Suprapubic skin (tissue), 2 donors: ENCODE data around the gene POLE.
"Not testable (repeated sequence)": the region's sequence is repeated elsewhere in the genome, so short reads cannot be mapped to it uniquely, and the experiment has no call there.

ENCODE experiments used
- EP300 ChIP-seq: sonication (generic); formaldehyde crosslinking; IDR thresholded peaks from one replicate; pipeline ENCODE4 v1.6.1; 2017; ENCODE audit warnings: antibody characterized with exemption
- POLR2A ChIP-seq, 2 donors: fragments of 450-650 bp; IDR thresholded peaks; one replicate each; pipeline ENCODE4 v1.6.1; 2017; ENCODE audit warnings: antibody characterized with exemption in 2 of 2, mild to moderate bottlenecking in 2 of 2, moderate library complexity in 2 of 2

- TF ChIP-seq EP300; POLR2A (IDR thresholded peaks at IDR 0.05): not testable (repeated sequence)
These were observed 87.6 kb downstream of the POLE start for GRCh38 chr12:132599502-132599901.
